Astrocyte of the spinal cord (primary cell): ENCODE results near the gene DYRK1B.

Experiments used
- DNase-seq: peaks from one replicate; pipeline ENCODE4 v3.0.0; 2011; ENCODE audit warnings: low read depth, low spot score
- H3K4me3 ChIP-seq: 2 replicates; pipeline ENCODE4 v1.5.1; 2011; ENCODE audit warnings: low read depth, mild to moderate bottlenecking, low read length, moderate library complexity
- CTCF ChIP-seq: IDR thresholded peaks from 2 replicates; pipeline ENCODE4 v1.5.1; 2012; ENCODE audit warnings: low read depth, mild to moderate bottlenecking, low read length, inconsistent platforms
- in situ Hi-C: cut with HindIII; loops from 2 replicates; pipeline ENCODE4 v1.10.0; 2017; ENCODE audit warnings: low sequenced_read_pairs

The DYRK1B gene

GRCh38 chr19:39867133-39867532 is 33.2 kb upstream of the DYRK1B start:
- no peak for DNase-seq
- in situ Hi-C loops = no loop called here
- H3K4me3 ChIP-seq = no peak overlapping the region
- TF ChIP-seq CTCF = no peak

- in situ Hi-C loops = no loop called here
- H3K4me3 ChIP-seq = no peak overlapping the region
- TF ChIP-seq CTCF = no peak
- no peak for DNase-seq
These were observed 32.0 kb upstream of the DYRK1B start for GRCh38 chr19:39865953-39866352.

- no peak for TF ChIP-seq CTCF
- in situ Hi-C loops = no loop called here
- DNase-seq = no peak
- H3K4me3 ChIP-seq = no peak overlapping the region
These were observed 31.2 kb upstream of the DYRK1B start for GRCh38 chr19:39865186-39865585.

GRCh38 chr19:39864118-39864517 is 30.2 kb upstream of the DYRK1B start:
- in situ Hi-C loops = no loop called here
- no peak for TF ChIP-seq CTCF

GRCh38 chr19:39858541-39858940 is 24.6 kb upstream of the DYRK1B start:
- no peak for DNase-seq
- no peak overlapping the region for H3K4me3 ChIP-seq
- TF ChIP-seq CTCF = no peak
- in situ Hi-C loops = no loop called here

More at GRCh38 chr19:39864118-39864517, 30.2 kb upstream of the DYRK1B start:
- H3K4me3 ChIP-seq = no peak overlapping the region
- no peak for DNase-seq

- TF ChIP-seq CTCF = no peak
- DNase-seq = no peak
- in situ Hi-C loops = no loop called here
- no peak overlapping the region for H3K4me3 ChIP-seq
These were observed 18.9 kb upstream of the DYRK1B start for GRCh38 chr19:39852882-39853281.

GRCh38 chr19:39850892-39851291 is 16.9 kb upstream of the DYRK1B start:
- DNase-seq = no peak
- no peak overlapping the region for H3K4me3 ChIP-seq
- in situ Hi-C loops = no loop called here
- TF ChIP-seq CTCF = no peak
